NCI-H82 treated with DMSO at 0.1 percent for 48 hours (cell line): Measurements from ENCODE around the gene GFRA3.
"Not testable (repeated sequence)": the region's sequence is repeated elsewhere in the genome, so short reads cannot be mapped to it uniquely, and the experiment has no call there.

Source experiments
- DNase-seq: peaks from one replicate; lab custom pipeline; 2025; ENCODE audit not compliant: unreplicated experiment; lab: John Stamatoyannopoulos, UW

GFRA3 gene, protein sequence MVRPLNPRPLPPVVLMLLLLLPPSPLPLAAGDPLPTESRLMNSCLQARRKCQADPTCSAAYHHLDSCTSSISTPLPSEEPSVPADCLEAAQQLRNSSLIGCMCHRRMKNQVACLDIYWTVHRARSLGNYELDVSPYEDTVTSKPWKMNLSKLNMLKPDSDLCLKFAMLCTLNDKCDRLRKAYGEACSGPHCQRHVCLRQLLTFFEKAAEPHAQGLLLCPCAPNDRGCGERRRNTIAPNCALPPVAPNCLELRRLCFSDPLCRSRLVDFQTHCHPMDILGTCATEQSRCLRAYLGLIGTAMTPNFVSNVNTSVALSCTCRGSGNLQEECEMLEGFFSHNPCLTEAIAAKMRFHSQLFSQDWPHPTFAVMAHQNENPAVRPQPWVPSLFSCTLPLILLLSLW

GRCh38 chr5:138274189-138274853, at the start of gene GFRA3:
Gene GFRA3 (minus strand): TSS chr5:138274621. CDS start chr5:138274424, 197 bp downstream.
- no peak for DNase-seq

- DNase-seq: not testable (repeated sequence)
Observed at GRCh38 chr5:138318211-138318610, 43.8 kb upstream of the GFRA3 start.

DNA sequence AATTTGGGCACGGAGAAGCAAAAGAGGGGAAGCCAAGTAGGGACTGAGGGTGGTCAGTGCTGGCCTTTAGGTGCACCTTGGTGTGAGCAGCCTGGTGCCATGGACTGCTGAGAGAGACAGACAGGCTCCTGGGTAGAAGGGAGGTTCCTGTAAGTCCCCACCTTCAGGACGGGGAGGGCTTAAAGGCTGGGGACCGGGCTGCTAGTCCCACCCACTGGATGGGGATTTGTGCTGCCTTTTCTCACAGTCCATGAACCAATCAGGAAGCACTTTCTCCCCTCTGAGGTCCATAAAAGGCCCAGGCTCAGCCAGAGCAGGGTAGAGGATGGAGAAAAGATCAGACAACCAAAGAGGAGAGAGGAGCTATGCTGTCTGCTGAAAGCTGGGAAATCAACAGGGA, 41.9 kb upstream of the GFRA3 start:
- no peak for DNase-seq

GRCh38 chr5:138315751-138316278, 41.4 kb upstream of the GFRA3 start:
- no peak for DNase-seq

DNA sequence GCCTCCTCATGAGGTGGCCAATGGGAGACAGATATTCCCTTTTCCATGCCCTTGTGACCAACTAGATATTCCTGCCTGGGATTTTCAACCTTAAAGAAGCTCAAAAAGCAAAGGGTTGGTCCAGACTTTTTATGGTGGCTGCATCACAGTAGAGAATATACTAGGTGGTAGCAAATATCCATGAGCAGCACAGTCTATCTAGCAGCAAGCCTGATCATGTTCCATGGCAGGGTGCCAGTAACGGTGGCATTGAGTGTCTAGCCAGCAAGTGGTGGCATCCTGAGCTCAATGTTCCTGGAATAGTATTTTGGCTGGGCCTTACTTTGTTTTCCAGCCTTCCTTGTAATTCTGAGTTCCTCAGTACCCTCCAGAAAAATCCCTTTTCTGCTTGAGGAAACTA, 31.4 kb upstream of the GFRA3 start:
- DNase-seq: no peak

GRCh38 chr5:138303372-138303771, 29.0 kb upstream of the GFRA3 start:
- DNase-seq: no peak

DNA sequence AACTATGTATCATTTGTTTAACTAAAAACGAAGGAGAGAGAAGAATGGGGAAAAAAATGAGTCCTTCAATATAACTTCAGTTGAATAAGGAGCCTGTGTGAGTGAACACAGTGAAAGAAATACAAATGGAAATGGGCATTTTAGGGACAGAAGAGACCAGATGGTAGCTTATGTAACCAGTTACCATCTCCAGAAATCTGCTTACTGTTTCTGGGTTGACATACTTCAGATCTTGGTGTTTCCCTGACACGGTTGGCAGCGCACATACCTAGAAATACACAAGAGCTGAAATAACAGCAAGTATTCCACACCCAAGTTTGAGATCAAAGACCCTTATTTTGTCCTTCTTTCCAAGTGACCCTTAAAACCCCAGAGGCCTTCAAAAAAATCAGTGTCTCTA, 14.9 kb upstream of the GFRA3 start:
- no peak for DNase-seq

- no peak for DNase-seq
Observed at GRCh38 chr5:138287246-138287645, 12.8 kb upstream of the GFRA3 start.

DNA sequence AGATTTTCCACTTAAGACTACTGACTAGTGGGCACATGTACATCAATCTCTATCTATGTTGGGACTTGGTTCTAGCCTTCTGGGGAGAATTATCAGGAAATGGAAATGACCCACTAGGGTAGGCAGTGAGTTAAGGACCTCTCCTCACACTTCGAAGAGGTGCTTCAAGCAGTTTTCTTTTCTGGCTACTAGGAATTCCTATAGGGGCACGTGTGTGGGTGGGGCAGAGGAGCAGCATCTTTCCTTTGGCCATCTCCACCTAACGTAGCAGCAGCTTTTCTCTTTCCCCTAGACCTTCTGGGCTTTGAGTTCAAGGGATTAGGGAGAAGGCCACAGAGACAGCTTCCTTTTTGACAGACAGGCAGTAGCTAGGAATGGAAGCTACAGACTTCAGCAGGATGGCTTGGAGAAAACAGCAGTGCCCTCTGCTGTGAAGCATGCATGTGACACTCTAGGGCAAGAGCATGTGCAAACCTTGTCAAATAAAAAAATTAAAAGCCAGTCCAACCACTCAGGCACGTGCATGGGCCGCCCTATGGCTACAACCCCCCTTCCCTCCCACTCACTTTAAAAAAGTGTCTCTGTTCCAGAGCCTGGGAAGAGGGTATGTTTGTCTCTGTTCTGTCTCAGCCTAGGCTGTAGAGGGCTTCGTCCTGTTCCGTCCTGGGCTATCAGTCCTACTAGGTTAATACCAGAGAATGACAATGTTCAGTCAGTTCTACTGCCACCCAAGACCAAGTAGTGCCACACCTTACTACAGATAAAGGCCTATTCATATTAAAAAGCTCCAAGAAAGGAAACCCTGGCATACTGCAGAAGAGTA, 8.7 kb upstream of the GFRA3 start:
- peak; percentile 36 for DNase-seq

GRCh38 chr5:138280915-138281314, 6.5 kb upstream of the GFRA3 start:
- DNase-seq: no peak

GRCh38 chr5:138276402-138277054, 2.1 kb upstream of the GFRA3 start:
- no peak for DNase-seq

DNA sequence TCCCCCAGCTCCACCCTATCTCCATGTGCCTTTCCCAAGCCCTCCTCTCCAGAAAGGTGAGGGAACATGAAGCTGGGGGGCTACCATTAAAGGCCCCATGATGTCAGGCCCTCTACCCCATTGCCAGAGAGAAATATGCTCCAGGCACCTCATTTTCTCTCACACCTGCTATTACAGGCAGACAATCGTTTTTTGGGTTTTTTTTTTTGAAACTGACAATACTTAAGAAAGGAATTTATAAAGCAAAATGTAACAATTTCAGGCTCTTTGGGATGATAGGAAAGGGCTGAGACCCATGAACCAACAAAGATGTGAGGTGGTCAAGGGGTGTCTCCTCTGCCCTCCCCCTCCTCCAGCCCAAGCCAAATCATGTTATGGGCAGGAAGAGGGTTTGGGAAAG, 1.5 kb upstream of the GFRA3 start:
- no peak for DNase-seq

- DNase-seq: peak; percentile 14
Observed at GRCh38 chr5:138275379-138275782, 960 bp upstream of the GFRA3 start.

DNA sequence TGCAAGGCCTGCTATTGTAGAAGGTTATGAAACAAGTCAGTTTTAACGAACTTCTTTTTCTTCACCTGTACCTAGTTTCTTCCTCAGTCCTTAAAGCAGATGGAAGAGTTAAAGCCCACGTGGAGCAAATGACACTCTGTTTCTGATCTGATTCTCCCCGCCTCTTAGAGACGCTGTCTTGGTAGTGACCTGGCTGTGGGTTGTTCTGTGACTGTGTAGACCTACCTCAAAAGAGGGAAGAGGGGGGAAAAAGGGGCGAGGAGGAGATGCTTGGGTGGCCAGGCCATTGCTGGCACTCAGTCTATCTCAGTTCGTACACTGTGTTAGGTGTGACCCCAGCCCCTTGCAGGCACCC, 610 bp downstream of the GFRA3 start:
- no peak for DNase-seq

- no peak for DNase-seq
Observed at GRCh38 chr5:138272681-138273080, 1.7 kb downstream of the GFRA3 start.

DNA sequence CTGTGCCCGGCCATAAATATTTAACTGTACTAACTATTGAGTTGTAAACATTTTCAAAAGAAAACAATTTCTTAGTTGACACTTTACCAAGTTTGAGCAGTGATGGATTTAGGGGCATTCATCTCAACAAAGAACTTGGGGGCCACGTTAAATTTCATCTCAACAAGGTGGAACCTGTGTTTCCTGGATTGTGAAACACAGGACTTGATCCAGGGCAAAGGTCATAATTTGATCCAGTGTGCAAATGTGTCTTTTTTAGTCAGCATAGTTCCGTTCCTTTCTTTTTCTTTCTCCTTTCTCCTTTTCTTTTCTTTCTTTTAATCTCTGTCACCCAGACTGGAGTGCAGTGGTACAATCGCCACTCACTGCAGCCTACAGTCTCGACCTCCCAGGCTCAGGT, 3.1 kb downstream of the GFRA3 start:
- no peak for DNase-seq

GRCh38 chr5:138264183-138264582, 10.2 kb downstream of the GFRA3 start:
- no peak for DNase-seq

DNA sequence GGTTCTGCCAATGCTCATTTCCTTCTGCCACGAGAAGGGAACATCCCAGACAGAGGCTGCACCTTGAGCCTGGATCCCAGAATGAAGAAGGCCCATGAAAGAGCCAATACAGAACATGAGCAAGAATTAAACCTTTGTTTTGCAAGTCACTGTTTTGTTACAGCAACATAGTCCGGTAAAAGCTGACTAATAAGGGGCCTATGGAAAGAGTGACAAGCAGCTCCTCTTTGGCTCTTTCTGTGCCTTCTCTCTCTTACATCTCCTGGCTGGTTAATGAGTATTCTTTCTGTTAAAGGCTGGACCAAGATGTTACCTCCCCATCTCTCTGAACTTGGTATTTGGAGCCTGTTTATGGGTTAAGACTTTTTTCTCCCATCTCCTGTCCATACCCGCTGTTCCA, 10.8 kb downstream of the GFRA3 start:
- no peak for DNase-seq

- DNase-seq: no peak
Observed at GRCh38 chr5:138258704-138259292, 15.6 kb downstream of the GFRA3 start.

GRCh38 chr5:138257583-138257982, 16.8 kb downstream of the GFRA3 start:
- DNase-seq: no peak

DNA sequence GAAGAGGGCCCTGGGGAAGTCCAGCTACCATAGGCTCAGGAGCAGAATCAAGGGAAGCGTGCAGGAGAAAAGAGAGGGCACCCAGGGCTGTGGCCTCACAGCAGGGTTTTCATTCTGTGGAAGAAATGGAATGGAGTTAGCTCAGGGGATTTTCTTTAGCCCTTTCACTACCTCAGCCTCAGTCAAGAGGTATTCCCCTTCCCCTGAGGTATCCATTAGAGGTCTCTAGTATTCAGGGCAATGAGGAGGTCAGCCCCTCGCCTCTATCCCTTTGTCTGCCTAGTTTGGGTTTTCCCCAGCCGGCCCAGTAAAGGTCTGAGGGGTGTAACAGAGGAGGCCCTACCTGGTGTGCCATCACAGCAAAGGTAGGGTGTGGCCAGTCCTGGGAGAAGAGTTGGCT, 21.5 kb downstream of the GFRA3 start:
- DNase-seq: no peak
